Measurements from ENCODE around the gene HLA-F. TPM values are rescaled to one million over a fixed set of nuclear protein-coding genes. Genes with fewer than 3 reads are reported as not detected.

Gene HLA-F
- 38.9 and 57.8 TPM in 2 replicates for total RNA-seq

GRCh38 chr6:29723262-29723665 lies at the start of gene HLA-F:
HLA-F (plus strand) TSS chr6:29723434; CDS start chr6:29723464, 30 bp downstream.

DNA sequence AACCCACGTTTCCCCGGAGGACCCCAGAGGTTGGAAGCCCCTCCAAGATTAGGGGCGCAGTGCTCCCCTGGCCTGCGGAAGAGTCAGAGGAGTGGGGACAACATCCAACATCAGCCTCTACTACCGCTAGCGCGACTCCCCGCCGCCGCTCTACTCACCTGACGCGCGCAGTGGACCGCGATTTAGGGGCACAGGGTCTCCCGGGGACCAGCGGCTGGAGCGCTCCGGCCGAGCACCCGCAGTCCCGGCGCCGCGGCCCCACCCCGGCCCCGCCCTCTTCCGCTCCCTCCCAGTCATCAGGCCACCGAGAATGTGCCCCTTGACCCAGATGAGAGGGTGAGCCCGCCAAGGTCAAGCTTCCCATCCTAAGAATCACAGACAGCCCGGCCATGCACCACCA lies 42.3 kb upstream of the HLA-F start, which contains the start of gene ZFP57:
ZFP57 (minus strand) TSS at position 249 of the 400 bp plus-strand sequence. CDS start 4,149 bp downstream, outside the sequence.

Other genes with a start within 250 kb of the HLA-F start
- not detected in 2 replicates for gene MAS1L, start 235.5 kb upstream of the HLA-F start, total RNA-seq
- 23.4 and 24.5 TPM in 2 replicates for gene UBD, start 163.7 kb upstream of the HLA-F start, total RNA-seq
- gene OR2H2, start 138.3 kb upstream of the HLA-F start, total RNA-seq, result not detected in 2 replicates
- gene GABBR1, start 90.3 kb upstream of the HLA-F start, total RNA-seq, result 0.74 and 1.7 TPM in 2 replicates
- not detected in 2 replicates for gene MOG, start 66.3 kb upstream of the HLA-F start, total RNA-seq
- not detected in 2 replicates for gene ZFP57, start 42.3 kb upstream of the HLA-F start, total RNA-seq
- not detected in 2 replicates for gene HLA-G, start 104.4 kb downstream of the HLA-F start, total RNA-seq
- 1,130 and 1,554 TPM in 2 replicates for gene HLA-A, start 219.1 kb downstream of the HLA-F start, total RNA-seq

All from mammary microvascular endothelial cell (primary cell).